ENCODE data around the gene PIM2. TPM values are rescaled to one million over a fixed set of nuclear protein-coding genes. Genes with fewer than 3 reads are reported as not detected.
A peak's percentile ranks its signal among the peaks of the same experiment; 100 is the strongest.

The PIM2 gene
- total and polyA plus RNA-seq, 8 donors: 1.3 to 8.6 (median 2.9) TPM

DNA sequence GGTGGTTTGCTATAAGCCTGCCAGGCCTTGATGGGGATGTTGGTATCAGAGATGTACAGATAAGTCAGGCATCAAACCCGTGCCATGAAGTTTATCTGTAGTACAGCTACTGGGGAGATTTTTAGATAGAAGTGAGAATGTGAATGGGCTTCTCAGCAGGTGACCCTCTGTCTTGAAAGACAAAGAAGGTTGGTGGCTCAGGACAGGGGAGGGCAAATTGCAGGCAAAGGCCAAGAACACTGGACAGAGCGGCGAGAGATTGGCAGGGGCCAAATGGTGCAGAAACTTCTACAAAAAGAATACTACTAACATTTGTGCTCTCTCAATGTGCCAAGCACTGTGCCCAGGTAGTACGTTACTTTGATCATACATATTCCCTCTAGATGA lies 1.9 kb upstream of the PIM2 start:
- ATAC-seq: no peak
- Histone ChIP-seq H3K4me1 (no peaks in the 10 kb centered on the region), H3K36me3 (no peaks in the 10 kb centered on the region), H3K27me3 (peaks cover 0 to 4% (median 0%) of the 10 kb centered on the region in 4 donors), H3K9me3 (no peaks in the 10 kb centered on the region), H3K27ac (no peak overlapping the region), H3K4me3 (no peak overlapping the region)
- TF ChIP-seq, protein P1, sequence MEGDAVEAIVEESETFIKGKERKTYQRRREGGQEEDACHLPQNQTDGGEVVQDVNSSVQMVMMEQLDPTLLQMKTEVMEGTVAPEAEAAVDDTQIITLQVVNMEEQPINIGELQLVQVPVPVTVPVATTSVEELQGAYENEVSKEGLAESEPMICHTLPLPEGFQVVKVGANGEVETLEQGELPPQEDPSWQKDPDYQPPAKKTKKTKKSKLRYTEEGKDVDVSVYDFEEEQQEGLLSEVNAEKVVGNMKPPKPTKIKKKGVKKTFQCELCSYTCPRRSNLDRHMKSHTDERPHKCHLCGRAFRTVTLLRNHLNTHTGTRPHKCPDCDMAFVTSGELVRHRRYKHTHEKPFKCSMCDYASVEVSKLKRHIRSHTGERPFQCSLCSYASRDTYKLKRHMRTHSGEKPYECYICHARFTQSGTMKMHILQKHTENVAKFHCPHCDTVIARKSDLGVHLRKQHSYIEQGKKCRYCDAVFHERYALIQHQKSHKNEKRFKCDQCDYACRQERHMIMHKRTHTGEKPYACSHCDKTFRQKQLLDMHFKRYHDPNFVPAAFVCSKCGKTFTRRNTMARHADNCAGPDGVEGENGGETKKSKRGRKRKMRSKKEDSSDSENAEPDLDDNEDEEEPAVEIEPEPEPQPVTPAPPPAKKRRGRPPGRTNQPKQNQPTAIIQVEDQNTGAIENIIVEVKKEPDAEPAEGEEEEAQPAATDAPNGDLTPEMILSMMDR (IDR thresholded peaks at IDR 0.05): no peak
- intact Hi-C loops (cut with DNase I): no loop called here
- FAIRE-seq: no peak
- no peak for DNase-seq
- 68 to 83% methylated on average over 4 of the region's 4 CpGs for WGBS, 2 donors

DNA sequence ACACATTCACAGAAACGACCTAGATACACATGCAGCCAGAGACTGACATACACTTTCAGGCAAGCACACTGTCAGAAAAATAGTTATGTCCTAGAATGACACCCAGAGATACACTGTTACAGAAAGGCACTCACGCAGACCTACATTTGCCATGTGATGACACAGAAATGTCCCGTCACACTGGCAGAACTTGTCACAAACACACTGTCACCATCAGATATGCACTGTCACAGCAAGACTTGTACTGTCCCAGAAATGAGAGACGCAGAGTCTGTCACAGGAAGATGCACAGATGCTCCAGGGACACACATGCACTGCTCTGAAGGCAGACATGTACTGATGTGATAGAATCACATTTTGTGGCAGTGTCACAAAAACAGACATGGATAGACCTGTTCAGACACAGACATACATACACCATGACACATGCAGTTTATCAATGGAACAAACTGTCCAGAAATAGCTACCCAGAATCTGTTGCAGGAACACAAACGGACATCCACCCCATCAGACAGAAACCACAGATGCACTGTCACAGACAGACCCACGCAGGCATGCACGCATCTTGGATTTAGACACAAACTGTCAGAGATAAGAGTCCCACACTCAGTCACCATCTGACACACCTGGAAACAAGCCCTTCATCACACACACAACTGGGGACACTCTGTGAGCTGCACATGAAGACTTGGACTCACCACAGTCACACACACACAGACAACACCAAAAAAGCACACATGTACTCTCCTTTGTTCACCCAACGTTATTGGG lies 1.3 kb upstream of the PIM2 start:
- intact Hi-C loops (cut with DNase I): no loop called here
- Histone ChIP-seq H3K27me3 (peaks cover 0 to 4% (median 0%) of the 10 kb centered on the region in 4 donors), H3K27ac (no peak overlapping the region), H3K4me1 (no peaks in the 10 kb centered on the region), H3K36me3 (no peaks in the 10 kb centered on the region), H3K9me3 (no peaks in the 10 kb centered on the region), H3K4me3 (no peak overlapping the region)
- TF ChIP-seq, protein P1 (IDR thresholded peaks at IDR 0.05): no peak
- FAIRE-seq (no peak), ATAC-seq (no peak), DNase-seq (no peak)
- 46 to 51% methylated on average over 8 of the region's 8 CpGs for WGBS, 2 donors

- no peaks in the 10 kb centered on the region for H3K4me1 ChIP-seq
- peak overlapping the region in 3 of 4 donors; percentile 72 to 78 (median 75) for H3K27ac ChIP-seq
- intact Hi-C loops (cut with DNase I): no loop called here
- peak; percentile 14 to 21 (median 19) for ATAC-seq
- peak overlapping the region in 2 of 4 donors; percentile 49 to 57 for H3K4me3 ChIP-seq
- H3K9me3 ChIP-seq: no peaks in the 10 kb centered on the region
- peak in 1 of 6 donors; percentile 46 for DNase-seq
- TF ChIP-seq, protein P1 (IDR thresholded peaks at IDR 0.05): no peak
- H3K27me3 ChIP-seq: peaks cover 0 to 4% (median 0%) of the 10 kb centered on the region in 4 donors
- no peak for FAIRE-seq
- H3K36me3 ChIP-seq: no peaks in the 10 kb centered on the region
- 1 to 33% methylated on average over 15 of the region's 15 CpGs for WGBS, 2 donors
These were observed 577 bp upstream of the PIM2 start for GRCh38 chrX:48919360-48919841.

GRCh38 chrX:48918301-48918642 lies 552 bp downstream of the PIM2 start:
- H3K27me3 ChIP-seq: peaks cover 0 to 4% (median 0%) of the 10 kb centered on the region in 4 donors
- DNase-seq (peak in 1 of 6 donors; percentile 21), FAIRE-seq (no peak), ATAC-seq (no peak)
- WGBS, 2 donors: 6 to 32% methylated on average over 22 to 23 of the region's 23 CpGs
- no peaks in the 10 kb centered on the region for H3K4me1 ChIP-seq
- peak overlapping the region; percentile 57 to 78 (median 72) for H3K27ac ChIP-seq
- TF ChIP-seq, protein P1 (IDR thresholded peaks at IDR 0.05): no peak
- H3K4me3 ChIP-seq: peak overlapping the region; percentile 33 to 57 (median 43)
- H3K9me3 ChIP-seq: no peaks in the 10 kb centered on the region
- intact Hi-C loops (cut with DNase I): no loop called here
- H3K36me3 ChIP-seq: no peaks in the 10 kb centered on the region

All from pancreas (tissue), 10 donors.